Tibial nerve (tissue), 4 donors: ENCODE data around the gene PNLIPRP3.

Experiments
- CTCF ChIP-seq, 5 experiments: fragments of 200-600 bp in 3 of 5; fragments of 450-650 bp in 2 of 5; sonication (generic) in 3 of 5; IDR thresholded peaks; one replicate each; pipeline ENCODE4 v1.5.1; 2016 to 2019; ENCODE audit warnings: antibody characterized with exemption in 5 of 5, mild to moderate bottlenecking in 3 of 5, moderate library complexity in 2 of 5
- EP300 ChIP-seq, 2 donors: sonication (generic); formaldehyde crosslinking; IDR thresholded peaks; one replicate each; pipeline ENCODE4 v1.6.1; 2017; ENCODE audit warnings: antibody characterized with exemption in 2 of 2, mild to moderate bottlenecking in 1 of 2

GRCh38 chr10:116477986-116478664 lies 50.5 kb downstream of the PNLIPRP3 start:
- TF ChIP-seq CTCF (IDR thresholded peaks at IDR 0.05) (no peak), EP300 (IDR thresholded peaks at IDR 0.05) (no peak)
